Stomach (tissue), 9 donors: ENCODE measurements around the gene OSBPL6. TPM values are rescaled to one million over a fixed set of nuclear protein-coding genes. Genes with fewer than 3 reads are reported as not detected.

ENCODE experiments used
- DNase-seq, 2 donors: peaks; one replicate each; pipeline versions ENCODE4 v3.0.0 to v3.0.0-alpha.2; 2013 to 2019
- H3K27ac ChIP-seq, 5 donors: fragments of 200-600 bp in 4 of 5; sonication (generic) in 4 of 5; one replicate each; pipeline ENCODE4 v1.5.1; 2013 to 2019; ENCODE audit warnings: mild to moderate bottlenecking in 1 of 5, moderate library complexity in 1 of 5
- H3K27me3 ChIP-seq, 3 donors: fragments of 200-600 bp; sonication (generic); one replicate each; pipeline ENCODE4 v1.5.1; 2017 to 2019; ENCODE audit warnings: mixed run types in 1 of 3
- H3K36me3 ChIP-seq, 4 donors: fragments of 200-600 bp; sonication (generic); 1 replicate in 3 of 4; 2 replicates in 1 of 4; pipeline ENCODE4 v1.5.1; 2016 to 2019
- H3K4me1 ChIP-seq, 4 donors: fragments of 200-600 bp; sonication (generic); one replicate each; pipeline ENCODE4 v1.5.1; 2016 to 2019
- H3K4me3 ChIP-seq, 4 donors: fragments of 200-600 bp; sonication (generic) in 3 of 4; one replicate each; pipeline ENCODE4 v1.5.1; 2016 to 2019; ENCODE audit warnings: mild to moderate bottlenecking in 1 of 4
- H3K9me3 ChIP-seq, 4 donors: fragments of 200-600 bp; sonication (generic); one replicate each; pipeline ENCODE4 v1.5.1; 2016 to 2019
- CTCF ChIP-seq, 7 experiments: fragments of 450-650 bp in 4 of 7; fragments of 200-600 bp in 3 of 7; sonication (generic) in 3 of 7; IDR thresholded peaks; one replicate each; pipeline ENCODE4 v1.5.1; 2016 to 2019; ENCODE audit warnings: antibody characterized with exemption in 7 of 7, control low read depth in 2 of 7, mild to moderate bottlenecking in 1 of 7
- EP300 ChIP-seq: sonication (generic); formaldehyde crosslinking; IDR thresholded peaks from one replicate; pipeline ENCODE4 v1.6.1; 2017; ENCODE audit warnings: antibody characterized with exemption
- POLR2A ChIP-seq, 4 donors: fragments of 450-650 bp; IDR thresholded peaks; one replicate each; pipeline ENCODE4 v1.6.1; 2016; ENCODE audit warnings: antibody characterized with exemption in 4 of 4, control low read depth in 2 of 4, mild to moderate bottlenecking in 1 of 4, moderate library complexity in 1 of 4
- POLR2AphosphoS5 ChIP-seq, 3 donors: sonication (generic); formaldehyde crosslinking; IDR thresholded peaks; one replicate each; pipeline ENCODE4 v1.6.1; 2016; ENCODE audit warnings: antibody characterized with exemption in 3 of 3
- WGBS, 5 donors: extraction: QIAGEN DNeasy Blood & Tissue Kit in 3 of 5; methylation state at CpG; one replicate each; pipeline versions ENCODE4 v1.1.5 to v1.1.7; 2013 to 2018; 5-methylcytosine and 5-hydroxymethylcytosine counted together
- intact Hi-C: fragments of 100-400 bp; cut with DNase I; formaldehyde crosslinking; loops from one replicate; pipeline ENCODE4 v1.15.1; 2023; ENCODE audit warnings: low total_unique reads
- polyA plus RNA-seq, 3 donors: library from polyadenylated mRNA; stranded (reverse); fragments of 200-250 nt; gene quantifications; one replicate each; pipeline ENCODE4 v1.2.3, GENCODE V29; 2013
- total RNA-seq, 5 donors: library from RNA; depleted of rRNA; stranded (reverse); fragments of >200 nt; gene quantifications; one replicate each; pipeline versions ENCODE4 v1.1.0 to v1.2.3, GENCODE V29; 2014 to 2016
- donor health status: healthy with polysubstance abuse.
- donor health status: Bipolar disorder and iron deficiency.
- donor health status: healthy.

OSBPL6 gene
- total and polyA plus RNA-seq, 8 donors: 0.29 to 77.6 (median 0.98) TPM

- Histone ChIP-seq H3K9me3 (no peaks in the 10 kb centered on the region), H3K4me1 (no peaks in the 10 kb centered on the region), H3K4me3 (no peak overlapping the region), H3K27me3 (no peaks in the 10 kb centered on the region), H3K27ac (no peak overlapping the region), H3K36me3 (no peaks in the 10 kb centered on the region)
- no peak for TF ChIP-seq POLR2A (IDR thresholded peaks at IDR 0.05)
- no peak for TF ChIP-seq POLR2AphosphoS5 (IDR thresholded peaks at IDR 0.05)
- no peak for TF ChIP-seq CTCF (IDR thresholded peaks at IDR 0.05)
- no peak for TF ChIP-seq EP300
- no peak for DNase-seq
- intact Hi-C loops: no loop called here
- WGBS, 5 donors: 68 to 73% (median 71%) methylated on average over 2 of the region's 2 CpGs
These were observed 115.2 kb downstream of the OSBPL6 start for GRCh38 chr2:178309541-178309940.

DNA sequence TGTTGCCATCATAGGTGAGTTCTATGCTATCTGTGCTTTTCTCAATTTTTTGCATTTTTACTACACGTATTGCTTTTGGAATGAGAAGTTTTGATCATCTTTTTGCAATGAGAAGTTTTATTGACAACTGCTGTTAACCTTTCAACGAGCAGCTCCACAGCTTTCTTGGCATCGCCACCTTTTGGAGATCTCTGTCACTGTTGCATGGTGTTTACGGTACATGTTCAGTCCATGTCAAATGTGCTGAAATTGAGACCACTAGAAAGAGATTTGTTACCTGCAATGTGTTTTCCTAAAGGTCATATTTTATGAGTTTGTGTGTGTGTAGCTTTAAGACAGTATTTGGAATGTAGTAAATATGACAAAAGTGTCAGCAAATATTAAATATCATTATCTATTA lies 120.8 kb downstream of the OSBPL6 start:
- Histone ChIP-seq H3K4me3 (no peak overlapping the region), H3K4me1 (no peaks in the 10 kb centered on the region), H3K27me3 (no peaks in the 10 kb centered on the region), H3K36me3 (no peaks in the 10 kb centered on the region), H3K9me3 (no peaks in the 10 kb centered on the region), H3K27ac (no peak overlapping the region)
- 77 to 92% (median 89%) methylated on average over 4 of the region's 4 CpGs for WGBS, 5 donors
- no peak for DNase-seq
- TF ChIP-seq EP300 (no peak), CTCF (IDR thresholded peaks at IDR 0.05) (no peak), POLR2AphosphoS5 (IDR thresholded peaks at IDR 0.05) (no peak), POLR2A (IDR thresholded peaks at IDR 0.05) (no peak)
- intact Hi-C loops: no loop called here

DNA sequence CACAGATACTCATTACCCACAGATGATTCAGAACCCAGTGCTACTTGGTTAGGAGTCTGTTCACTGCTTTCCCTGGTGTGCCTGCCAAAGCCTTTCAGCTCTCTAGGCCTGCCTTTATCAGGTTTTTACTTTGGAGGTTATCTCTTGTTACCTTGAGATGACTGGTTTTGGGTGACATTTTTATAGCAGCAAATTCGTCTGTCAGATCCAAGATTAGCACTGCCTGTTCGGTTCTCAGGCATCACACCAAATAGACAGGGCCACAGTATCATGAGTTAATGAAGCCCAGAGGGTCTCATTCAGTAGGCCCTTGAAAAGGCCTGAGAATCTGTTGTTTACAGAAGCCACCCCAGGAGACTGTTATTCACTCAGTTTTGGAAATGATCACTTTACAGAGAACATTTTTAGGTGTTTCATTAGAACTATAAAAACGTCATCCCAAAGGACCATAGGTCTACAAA lies 121.2 kb downstream of the OSBPL6 start:
- intact Hi-C loops: no loop called here
- no peak for DNase-seq
- Histone ChIP-seq H3K27me3 (no peaks in the 10 kb centered on the region), H3K36me3 (no peaks in the 10 kb centered on the region), H3K4me1 (no peaks in the 10 kb centered on the region), H3K27ac (no peak overlapping the region), H3K4me3 (no peak overlapping the region), H3K9me3 (no peaks in the 10 kb centered on the region)
- TF ChIP-seq POLR2AphosphoS5 (IDR thresholded peaks at IDR 0.05) (no peak), CTCF (IDR thresholded peaks at IDR 0.05) (no peak), POLR2A (IDR thresholded peaks at IDR 0.05) (no peak), EP300 (no peak)
- 13 to 37% (median 24%) methylated on average over 3 of the region's 3 CpGs for WGBS, 5 donors

GRCh38 chr2:178317811-178318210 lies 123.5 kb downstream of the OSBPL6 start:
- H3K4me3 ChIP-seq: no peak overlapping the region
- H3K36me3 ChIP-seq: no peaks in the 10 kb centered on the region
- no peaks in the 10 kb centered on the region for H3K9me3 ChIP-seq
- intact Hi-C loops: no loop called here
- WGBS, 5 donors: 39 to 51% (median 43%) methylated on average over 3 of the region's 3 CpGs
- H3K27ac ChIP-seq: no peak overlapping the region
- no peaks in the 10 kb centered on the region for H3K4me1 ChIP-seq
- no peaks in the 10 kb centered on the region for H3K27me3 ChIP-seq
- peak in 1 of 2 donors; percentile 30 for DNase-seq
- TF ChIP-seq POLR2AphosphoS5 (IDR thresholded peaks at IDR 0.05) (no peak), POLR2A (IDR thresholded peaks at IDR 0.05) (no peak), CTCF (IDR thresholded peaks at IDR 0.05) (no peak), EP300 (no peak)
